Measurements from ENCODE around the gene CABP2.

Gene CABP2

DNA sequence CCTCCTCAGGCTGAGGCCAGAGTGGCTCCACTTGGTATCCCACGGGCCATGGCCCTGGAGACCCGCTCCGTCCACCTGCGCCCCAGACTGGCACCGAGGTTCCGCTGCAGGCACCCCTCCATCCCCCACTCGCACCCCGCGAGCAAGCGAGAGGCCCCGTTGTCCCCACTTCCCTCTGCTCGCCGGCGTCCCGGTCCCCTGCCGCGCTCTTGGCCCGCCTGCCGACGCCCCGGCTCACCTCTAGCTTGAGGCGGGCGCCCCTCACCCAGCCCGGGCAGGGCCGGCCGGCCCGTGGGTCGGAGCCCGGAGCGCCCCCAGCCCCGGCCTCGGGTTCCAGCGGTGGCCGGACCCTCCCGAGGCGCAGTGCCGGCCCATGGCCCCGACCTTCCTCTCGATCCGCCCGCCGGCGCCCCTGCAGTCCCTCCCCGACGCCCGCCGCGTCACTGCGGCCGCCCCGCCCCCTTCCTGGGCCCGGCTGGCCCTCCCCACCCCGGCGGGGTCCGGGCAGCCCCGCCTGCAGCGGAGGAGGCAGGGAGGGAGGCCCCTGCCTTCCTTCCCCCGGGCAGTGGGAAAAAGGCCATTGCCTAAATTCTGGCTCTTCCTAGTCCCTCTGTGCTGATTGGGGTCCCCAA is 18.2 kb downstream of the CABP2 start, which contains the start of gene PITPNM1:
Gene PITPNM1 (minus strand): TSS at position 414 of the 632 bp plus-strand sequence. CDS start 1,183 bp downstream, outside the sequence.
- DNase-seq (ENCODE audit: low read depth): no peak
- no peak for TF ChIP-seq CTCF (IDR thresholded peaks at IDR 0.05; ENCODE audit: control insufficient read depth, insufficient read depth, low read depth, low read length, missing control alignments)
- peak within 1 kb of the TSS; percentile 53 for H3K4me3 ChIP-seq (ENCODE audit: control insufficient read depth, low read depth, low read length)

- TF ChIP-seq CTCF (IDR thresholded peaks at IDR 0.05; ENCODE audit: control insufficient read depth, insufficient read depth, low read depth, low read length, missing control alignments): no peak
- peak overlapping the region; percentile 53 for H3K4me3 ChIP-seq (ENCODE audit: control insufficient read depth, low read depth, low read length)
- no peak for DNase-seq (ENCODE audit: low read depth)
These were observed 19.0 kb downstream of the CABP2 start for GRCh38 chr11:67504005-67504949.

GRCh38 chr11:67503119-67504004 is 19.9 kb downstream of the CABP2 start:
- H3K4me3 ChIP-seq (ENCODE audit: control insufficient read depth, low read depth, low read length): peak overlapping the region; percentile 53
- DNase-seq (ENCODE audit: low read depth): no peak
- TF ChIP-seq CTCF (IDR thresholded peaks at IDR 0.05; ENCODE audit: control insufficient read depth, insufficient read depth, low read depth, low read length, missing control alignments): no peak

GRCh38 chr11:67502328-67502979 is 20.8 kb downstream of the CABP2 start:
- no peak for DNase-seq (ENCODE audit: low read depth)
- no peak overlapping the region for H3K4me3 ChIP-seq (ENCODE audit: control insufficient read depth, low read depth, low read length)
- TF ChIP-seq CTCF (IDR thresholded peaks at IDR 0.05; ENCODE audit: control insufficient read depth, insufficient read depth, low read depth, low read length, missing control alignments): no peak

DNA sequence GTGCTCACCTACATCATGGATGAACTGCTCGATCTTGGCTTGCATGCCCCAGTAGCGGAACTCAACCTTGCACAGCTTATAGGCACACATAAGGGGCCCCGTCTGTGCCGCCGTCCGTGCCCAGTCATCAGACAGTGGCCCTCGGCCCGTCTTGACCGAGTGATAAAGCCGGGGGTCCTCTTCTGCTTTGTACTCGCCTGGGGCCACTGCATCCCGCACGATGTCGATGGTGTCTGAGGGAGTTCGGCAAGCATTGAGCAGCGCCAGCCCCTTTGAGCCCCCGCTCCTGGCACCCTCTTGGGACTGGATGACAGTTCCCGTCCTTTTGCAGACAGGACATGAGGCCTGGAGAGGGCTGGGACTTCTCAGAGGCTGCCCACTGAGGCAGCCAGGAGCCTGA is 21.4 kb downstream of the CABP2 start:
- no peak for DNase-seq (ENCODE audit: low read depth)
- H3K4me3 ChIP-seq (ENCODE audit: control insufficient read depth, low read depth, low read length): no peak overlapping the region
- TF ChIP-seq CTCF (IDR thresholded peaks at IDR 0.05; ENCODE audit: control insufficient read depth, insufficient read depth, low read depth, low read length, missing control alignments): no peak
